GM12878 (cell line): Measurements from ENCODE around the gene STAC2. TPM values are rescaled to one million over a fixed set of nuclear protein-coding genes. Genes with fewer than 3 reads are reported as not detected.

ENCODE experiments used
- ATAC-seq: fragments of 200-7000 bp; cut with Tn5 transposase; 3 replicates; pipeline ENCODE4 v1.9.1; 2020; ENCODE audit warnings: mild to moderate bottlenecking, moderate library complexity
- BruUV-seq: library from RNA; stranded (reverse); fragments of 400-500 nt; replicated peaks from 2 replicates; lab custom pipeline; 2021; lab: Mats Ljungman, UMichigan
- CTCF ChIA-PET: fragments of 300-600 bp; sonication (Branson Sonifier 250); formaldehyde crosslinking; extraction: SDS; loops from one replicate; lab custom pipeline; 2021; ENCODE audit warnings: inconsistent platforms; lab: Yijun Ruan, JAX
- POLR2A ChIA-PET: fragments of 350-600 bp; formaldehyde crosslinking; extraction: SDS; loops from one replicate; lab custom pipeline; 2021; ENCODE audit warnings: inconsistent platforms; lab: Charles Lee
- RAD21 ChIA-PET: fragments of 300-600 bp; sonication (Branson Sonifier 250); formaldehyde crosslinking; loops from one replicate; lab custom pipeline; 2023; ENCODE audit warnings: antibody characterized with exemption; ENCODE audit not compliant: unreplicated experiment; lab: Charles Lee
- SMC1A ChIA-PET: fragments of 300-600 bp; sonication (Branson Sonifier 250); formaldehyde crosslinking; loops from one replicate; lab custom pipeline; 2023; ENCODE audit not compliant: unreplicated experiment, uncharacterized antibody; lab: Charles Lee
- DNase-seq: peaks from one replicate; pipeline ENCODE4 v3.0.0-alpha.2; 2011; ENCODE audit warnings: low read depth, low spot score
- FAIRE-seq: peaks from 3 replicates; lab custom pipeline; 2011; peaks lifted over from hg19 to GRCh38; lab: Jason Lieb, UNC
- H2AFZ ChIP-seq: 2 replicates; pipeline ENCODE4 v1.6.0; 2011; ENCODE audit warnings: low read depth, low read length, control low read depth; ENCODE audit not compliant: control insufficient read depth
- H3K27ac ChIP-seq: 2 replicates; pipeline ENCODE4 v1.5.1; 2011; ENCODE audit warnings: control low read depth; ENCODE audit not compliant: control insufficient read depth, insufficient read depth
- H3K27me3 ChIP-seq, 2 experiments: replicated peaks in 1 of 2; 2 replicates each; pipeline versions ENCODE4 v1.6.0 to v1.6.1; 2011; ENCODE audit warnings: low read length in 1 of 2; ENCODE audit not compliant: control insufficient read depth in 2 of 2, insufficient read depth in 2 of 2
- H3K36me3 ChIP-seq, 2 experiments: 2 replicates each; pipeline ENCODE4 v1.5.1; 2011; ENCODE audit warnings: low read length in 1 of 2; ENCODE audit not compliant: control insufficient read depth in 2 of 2, insufficient read depth in 2 of 2
- H3K4me1 ChIP-seq: 2 replicates; pipeline ENCODE4 v1.6.1; 2011; ENCODE audit warnings: mild to moderate bottlenecking, low read length, moderate library complexity, mixed read lengths; ENCODE audit not compliant: control insufficient read depth, insufficient read depth
- H3K4me2 ChIP-seq: 2 replicates; pipeline ENCODE4 v1.6.0; 2011; ENCODE audit warnings: control low read depth; ENCODE audit not compliant: control insufficient read depth, insufficient read depth
- H3K4me3 ChIP-seq: fragments of 200-600 bp; sonication (generic); 2 replicates; pipeline ENCODE4 v1.5.1; 2016
- H3K79me2 ChIP-seq: 2 replicates; pipeline ENCODE4 v1.6.0; 2011; ENCODE audit warnings: low read length; ENCODE audit not compliant: control insufficient read depth, insufficient read depth
- H3K9ac ChIP-seq: 2 replicates; pipeline ENCODE4 v1.8.0; 2011; ENCODE audit warnings: low read length, control low read depth, mixed read lengths; ENCODE audit not compliant: control insufficient read depth, insufficient read depth
- H3K9me3 ChIP-seq: replicated peaks from 3 replicates; pipeline ENCODE4 v1.5.1; 2011; ENCODE audit warnings: mild to moderate bottlenecking, low read length; ENCODE audit not compliant: control insufficient read depth, insufficient read depth
- H4K20me1 ChIP-seq: 2 replicates; pipeline ENCODE4 v1.6.0; 2011; ENCODE audit not compliant: control insufficient read depth, insufficient read depth
- CBX5 ChIP-seq: sonication (generic); IDR thresholded peaks from 2 replicates; pipeline ENCODE4 v1.6.1; 2016; ENCODE audit warnings: low read depth, moderate library complexity, mild to moderate bottlenecking, inconsistent platforms
- DPF2 ChIP-seq: fragments of 450-650 bp; IDR thresholded peaks from 2 replicates; pipeline ENCODE4 v1.6.1; 2017; ENCODE audit warnings: mild to moderate bottlenecking
- HDAC6 ChIP-seq: fragments of 200-600 bp; sonication (generic); IDR thresholded peaks from one replicate; pipeline ENCODE4 v1.8.0; 2017; ENCODE audit warnings: antibody characterized with exemption; ENCODE audit not compliant: unreplicated experiment
- JUNB ChIP-seq: IDR thresholded peaks from 2 replicates; pipeline ENCODE4 v1.6.1; 2016; ENCODE audit warnings: antibody characterized with exemption, mild to moderate bottlenecking
- KDM1A ChIP-seq: fragments of 200-600 bp; sonication (generic); IDR thresholded peaks from 2 replicates; pipeline ENCODE4 v1.6.1; 2016; ENCODE audit warnings: borderline replicate concordance
- MTA3 ChIP-seq: IDR thresholded peaks from 2 replicates; pipeline ENCODE4 v1.6.1; 2012; ENCODE audit warnings: low read length, inconsistent platforms, borderline replicate concordance
- NBN ChIP-seq: fragments of 450-650 bp; IDR thresholded peaks from 2 replicates; pipeline ENCODE4 v1.6.1; 2016
- POU2F2 ChIP-seq: IDR thresholded peaks from 3 replicates; pipeline ENCODE4 v1.6.1; 2011; ENCODE audit warnings: low read depth, mild to moderate bottlenecking, low read length, borderline replicate concordance
- WGBS: methylation state at CpG from one replicate; pipeline ENCODE4 v1.1.6; 2016; ENCODE audit warnings: low lambda C conversion rate; ENCODE audit not compliant: insufficient replicate concordance, insufficient coverage; ENCODE audit errors: missing lambda C conversion rate; 5-methylcytosine and 5-hydroxymethylcytosine counted together
- in situ Hi-C: fragments of 300-500 bp; cut with MboI; formaldehyde crosslinking; loops from 9 replicates; pipeline ENCODE4 v1.14.3; 2018; ENCODE audit warnings: mixed read lengths
- intact Hi-C: fragments of 100-400 bp; cut with micrococcal nuclease; formaldehyde crosslinking; loops from one replicate; pipeline ENCODE4 v1.14.2; 2022; ENCODE audit not compliant: unreplicated experiment
- polyA plus RNA-seq, 11 experiments: library from polyadenylated mRNA; depleted of rRNA in 4 of 11; unstranded in 6 of 11; stranded (reverse) in 5 of 11; fragments of >200 nt; fragmentation: Nextera tagmentation in 4 of 11; fragmentation: Illumina TruSeq in 1 of 11; extraction: Ambion mirVana in 4 of 11; extraction: Trizol in 1 of 11; gene quantifications; 1 replicate in 1 of 11; 2 replicates in 10 of 11; pipeline versions ENCODE4 v1.2.1 to v1.2.3, GENCODE V29; 2011 to 2016; ENCODE audit warnings: inconsistent platforms in 2 of 11, missing spikeins in 2 of 11, low read depth in 1 of 11
- total RNA-seq, 4 experiments: library from RNA; depleted of rRNA in 3 of 4; stranded (reverse); fragments of >200 nt in 3 of 4; fragmentation: Illumina TruSeq in 1 of 4; extraction: Trizol in 1 of 4; gene quantifications; 2 replicates each; pipeline versions ENCODE4 v1.2.1 to v1.2.3, GENCODE V29; 2013 to 2021
- TF ChIP-seq, protein P1 (sequence below): fragments of 450-650 bp; IDR thresholded peaks from 2 replicates; pipeline ENCODE4 v1.6.1; 2016; ENCODE audit warnings: mild to moderate bottlenecking, moderate library complexity, borderline replicate concordance
- TF ChIP-seq, protein P2 (sequence below): fragments of 450-650 bp; IDR thresholded peaks from 2 replicates; pipeline ENCODE4 v1.6.1; 2017; ENCODE audit warnings: low read depth, mild to moderate bottlenecking, moderate library complexity

STAC2 gene
- total and polyA plus RNA-seq, 10 of the 15 experiments (the other 5 are each of a cell fraction or from before 2014, with no cell fraction given) = 0.04 TPM; not detected in 9

DNA sequence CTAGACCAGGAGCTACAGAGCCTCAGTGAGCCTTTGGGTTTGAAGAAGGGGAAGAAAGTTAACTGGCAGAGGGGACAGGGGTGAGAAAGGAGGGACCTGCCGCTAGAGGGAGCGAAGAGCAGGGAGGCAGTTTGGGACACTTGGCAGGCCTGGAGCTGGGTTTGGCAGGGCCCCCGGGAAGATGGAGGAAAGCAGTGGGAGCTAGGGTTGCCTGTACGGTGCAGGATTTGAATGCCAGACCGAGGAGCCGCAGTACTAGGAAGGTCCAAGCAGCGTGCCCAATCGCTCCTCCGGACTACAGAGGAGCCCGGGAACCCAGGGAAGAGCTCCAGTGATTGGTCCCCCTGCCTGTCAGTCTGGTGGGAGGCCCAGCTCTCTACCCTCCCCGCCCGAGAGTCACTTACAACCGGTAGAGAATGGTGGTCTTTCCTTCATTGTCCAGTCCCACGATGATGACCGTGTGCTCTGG, 61.0 kb downstream of the STAC2 start (continued):
- peak; percentile 91 for TF ChIP-seq DPF2
- TF ChIP-seq, all 136 proteins: peak for 28

DNA sequence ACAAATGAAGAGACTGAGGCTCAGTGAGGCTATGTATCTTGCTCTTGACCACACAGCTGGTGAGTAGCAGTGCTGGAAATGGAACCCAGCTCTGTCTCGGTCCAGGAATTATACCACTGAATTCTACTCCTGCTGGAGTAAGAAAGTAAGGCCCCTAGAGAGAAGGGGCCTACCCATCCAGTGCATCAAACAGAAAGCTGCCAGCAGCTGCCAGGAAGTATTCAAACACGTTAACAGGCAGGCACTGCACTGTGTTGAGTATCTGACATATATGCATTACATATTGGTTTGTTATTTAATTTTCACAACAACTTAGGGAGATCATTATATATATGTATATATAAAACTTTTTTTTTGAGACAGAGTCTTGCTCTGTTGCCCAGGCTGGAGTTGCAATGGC, 63.8 kb downstream of the STAC2 start:
- ChIA-PET RAD21 (interaction anchor here (4.0 kb wide), 1 partner anchor 9 kb away, joined by 40 read pairs; the partner anchor contains the start of gene PLXDC1), POLR2A (interaction anchor here (0.6 kb wide), 1 partner anchor 39 kb away, joined by 4 read pairs; no protein-coding TSS in a partner anchor), CTCF (interaction anchor here (0.7 to 1.7 kb wide), 4 partner anchors 8 to 480 kb away, joined by 4 read pairs; no protein-coding TSS in a partner anchor), SMC1A (interaction anchor here (7.6 kb wide), 1 partner anchor 9 kb away, joined by 47 read pairs; the partner anchor contains the start of gene PLXDC1)
- H3K4me3 ChIP-seq = no peak overlapping the region
- no TSS peak for BruUV-seq
- 0% methylated on average over 2 of the region's 2 CpGs for WGBS
- FAIRE-seq (no peak), ATAC-seq (no peak), DNase-seq (no peak)
- no peak overlapping the region for H2AFZ ChIP-seq
- no peak overlapping the region for H3K4me2 ChIP-seq
- H3K4me1 ChIP-seq = peaks cover 4% of the 10 kb centered on the region; the same call in 1 of the 2 replicates
- in situ Hi-C loops = no loop called here
- no peak for TF ChIP-seq POU2F2
- no peak for TF ChIP-seq MTA3
- no peak for TF ChIP-seq HDAC6
- no peak for TF ChIP-seq NBN
- TF ChIP-seq KDM1A = no peak
- TF ChIP-seq CBX5 = no peak
- TF ChIP-seq, protein P1, sequence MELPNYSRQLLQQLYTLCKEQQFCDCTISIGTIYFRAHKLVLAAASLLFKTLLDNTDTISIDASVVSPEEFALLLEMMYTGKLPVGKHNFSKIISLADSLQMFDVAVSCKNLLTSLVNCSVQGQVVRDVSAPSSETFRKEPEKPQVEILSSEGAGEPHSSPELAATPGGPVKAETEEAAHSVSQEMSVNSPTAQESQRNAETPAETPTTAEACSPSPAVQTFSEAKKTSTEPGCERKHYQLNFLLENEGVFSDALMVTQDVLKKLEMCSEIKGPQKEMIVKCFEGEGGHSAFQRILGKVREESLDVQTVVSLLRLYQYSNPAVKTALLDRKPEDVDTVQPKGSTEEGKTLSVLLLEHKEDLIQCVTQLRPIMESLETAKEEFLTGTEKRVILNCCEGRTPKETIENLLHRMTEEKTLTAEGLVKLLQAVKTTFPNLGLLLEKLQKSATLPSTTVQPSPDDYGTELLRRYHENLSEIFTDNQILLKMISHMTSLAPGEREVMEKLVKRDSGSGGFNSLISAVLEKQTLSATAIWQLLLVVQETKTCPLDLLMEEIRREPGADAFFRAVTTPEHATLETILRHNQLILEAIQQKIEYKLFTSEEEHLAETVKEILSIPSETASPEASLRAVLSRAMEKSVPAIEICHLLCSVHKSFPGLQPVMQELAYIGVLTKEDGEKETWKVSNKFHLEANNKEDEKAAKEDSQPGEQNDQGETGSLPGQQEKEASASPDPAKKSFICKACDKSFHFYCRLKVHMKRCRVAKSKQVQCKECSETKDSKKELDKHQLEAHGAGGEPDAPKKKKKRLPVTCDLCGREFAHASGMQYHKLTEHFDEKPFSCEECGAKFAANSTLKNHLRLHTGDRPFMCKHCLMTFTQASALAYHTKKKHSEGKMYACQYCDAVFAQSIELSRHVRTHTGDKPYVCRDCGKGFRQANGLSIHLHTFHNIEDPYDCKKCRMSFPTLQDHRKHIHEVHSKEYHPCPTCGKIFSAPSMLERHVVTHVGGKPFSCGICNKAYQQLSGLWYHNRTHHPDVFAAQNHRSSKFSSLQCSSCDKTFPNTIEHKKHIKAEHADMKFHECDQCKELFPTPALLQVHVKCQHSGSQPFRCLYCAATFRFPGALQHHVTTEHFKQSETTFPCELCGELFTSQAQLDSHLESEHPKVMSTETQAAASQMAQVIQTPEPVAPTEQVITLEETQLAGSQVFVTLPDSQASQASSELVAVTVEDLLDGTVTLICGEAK = no peak
- TF ChIP-seq, protein P2, sequence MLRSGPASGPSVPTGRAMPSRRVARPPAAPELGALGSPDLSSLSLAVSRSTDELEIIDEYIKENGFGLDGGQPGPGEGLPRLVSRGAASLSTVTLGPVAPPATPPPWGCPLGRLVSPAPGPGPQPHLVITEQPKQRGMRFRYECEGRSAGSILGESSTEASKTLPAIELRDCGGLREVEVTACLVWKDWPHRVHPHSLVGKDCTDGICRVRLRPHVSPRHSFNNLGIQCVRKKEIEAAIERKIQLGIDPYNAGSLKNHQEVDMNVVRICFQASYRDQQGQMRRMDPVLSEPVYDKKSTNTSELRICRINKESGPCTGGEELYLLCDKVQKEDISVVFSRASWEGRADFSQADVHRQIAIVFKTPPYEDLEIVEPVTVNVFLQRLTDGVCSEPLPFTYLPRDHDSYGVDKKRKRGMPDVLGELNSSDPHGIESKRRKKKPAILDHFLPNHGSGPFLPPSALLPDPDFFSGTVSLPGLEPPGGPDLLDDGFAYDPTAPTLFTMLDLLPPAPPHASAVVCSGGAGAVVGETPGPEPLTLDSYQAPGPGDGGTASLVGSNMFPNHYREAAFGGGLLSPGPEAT = no peak
- no peak for TF ChIP-seq JUNB
- intact Hi-C loops = no loop called here
- H3K79me2 ChIP-seq = no peaks in the 10 kb centered on the region
- H3K36me3 ChIP-seq = no peaks in the 10 kb centered on the region
- H3K9me3 ChIP-seq = no peaks in the 10 kb centered on the region
- H3K27me3 ChIP-seq = peaks cover 0 to 2% of the 10 kb centered on the region in 2 experiments; a peak in 2 of 4 replicates
- no peak overlapping the region for H3K9ac ChIP-seq
- no peaks in the 10 kb centered on the region for H4K20me1 ChIP-seq
- no peak overlapping the region for H3K27ac ChIP-seq
